Activated naive CD8-positive, alpha-beta T cell treated with anti-CD3 and anti-CD28 coated beads, Interleukin-2, amount 50 U/mL, for 24 hours (primary cell): ENCODE measurements around the gene TAB3.

Source experiments
- ATAC-seq: fragments of 150-1000 bp; cut with Tn5 transposase; one replicate; pipeline ENCODE4 v1.10.0; 2021
- DNase-seq: peaks from one replicate; pipeline ENCODE4 v3.0.0; 2021
- H3K27ac Mint-ChIP-seq: one replicate; pipeline ENCODE4 v1.8.0; 2021; ENCODE audit warnings: mild to moderate bottlenecking, mixed read lengths
- H3K27me3 Mint-ChIP-seq: one replicate; pipeline ENCODE4 v1.8.0; 2021; ENCODE audit warnings: mixed read lengths
- H3K36me3 Mint-ChIP-seq: one replicate; pipeline ENCODE4 v1.8.0; 2021; ENCODE audit warnings: low read depth, mixed read lengths
- H3K4me1 Mint-ChIP-seq: one replicate; pipeline ENCODE4 v1.8.0; 2021; ENCODE audit warnings: mixed read lengths
- H3K4me3 Mint-ChIP-seq: one replicate; pipeline ENCODE4 v1.8.0; 2021; ENCODE audit warnings: mild to moderate bottlenecking, moderate library complexity, mixed read lengths
- H3K9me3 Mint-ChIP-seq: one replicate; pipeline ENCODE4 v1.8.0; 2021; ENCODE audit warnings: mixed read lengths

TAB3 gene

DNA sequence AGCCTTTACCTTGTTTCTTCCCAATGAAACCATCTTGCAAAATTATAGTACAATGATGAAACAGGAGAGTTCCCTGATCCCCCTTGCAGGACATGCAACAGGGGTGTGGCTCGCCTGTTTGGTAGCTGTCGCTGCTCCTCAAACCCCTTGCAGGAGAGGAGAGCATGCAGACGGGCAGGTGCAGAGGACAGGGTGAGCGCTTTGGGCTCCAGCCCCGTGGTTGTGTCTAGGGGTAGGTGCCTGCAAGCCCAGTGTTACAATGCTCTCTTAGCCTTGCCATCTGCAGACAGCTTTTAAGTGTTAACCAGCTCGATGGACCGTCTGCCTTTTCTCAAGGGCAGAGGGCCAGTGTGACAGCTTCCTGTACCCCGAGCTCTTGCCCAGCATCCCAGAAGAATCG is 102.0 kb downstream of the TAB3 start:
- no peak overlapping the region for H3K4me3 Mint-ChIP-seq
- no peak for DNase-seq
- peaks cover 2% of the 10 kb centered on the region for H3K36me3 Mint-ChIP-seq
- H3K9me3 Mint-ChIP-seq, result no peaks in the 10 kb centered on the region
- H3K27ac Mint-ChIP-seq, result no peak overlapping the region
- ATAC-seq, result no peak
- H3K4me1 Mint-ChIP-seq, result peaks cover 9% of the 10 kb centered on the region
- H3K27me3 Mint-ChIP-seq, result no peaks in the 10 kb centered on the region

DNA sequence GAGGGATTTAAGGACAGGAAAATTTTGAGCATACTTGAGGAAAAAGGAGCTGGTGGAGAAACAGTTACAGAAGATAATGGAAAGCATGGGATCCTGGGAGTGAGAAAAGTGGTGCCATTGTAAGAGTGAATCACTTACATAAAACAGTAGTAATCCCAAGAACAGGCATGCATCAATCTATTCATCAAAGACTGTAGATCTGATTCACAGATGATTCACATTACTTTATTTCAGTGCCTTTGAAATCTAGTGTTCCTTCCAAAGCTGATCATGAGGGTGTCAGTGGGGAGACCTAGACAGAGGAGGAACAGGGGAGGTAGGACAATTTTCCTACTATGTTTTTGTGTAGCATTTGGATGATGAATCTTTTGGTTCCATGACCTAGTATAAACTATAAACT is 102.7 kb downstream of the TAB3 start:
- Mint-ChIP-seq H3K27me3 (no peaks in the 10 kb centered on the region), H3K4me3 (no peak overlapping the region)
- peak; percentile 41 for ATAC-seq

DNA sequence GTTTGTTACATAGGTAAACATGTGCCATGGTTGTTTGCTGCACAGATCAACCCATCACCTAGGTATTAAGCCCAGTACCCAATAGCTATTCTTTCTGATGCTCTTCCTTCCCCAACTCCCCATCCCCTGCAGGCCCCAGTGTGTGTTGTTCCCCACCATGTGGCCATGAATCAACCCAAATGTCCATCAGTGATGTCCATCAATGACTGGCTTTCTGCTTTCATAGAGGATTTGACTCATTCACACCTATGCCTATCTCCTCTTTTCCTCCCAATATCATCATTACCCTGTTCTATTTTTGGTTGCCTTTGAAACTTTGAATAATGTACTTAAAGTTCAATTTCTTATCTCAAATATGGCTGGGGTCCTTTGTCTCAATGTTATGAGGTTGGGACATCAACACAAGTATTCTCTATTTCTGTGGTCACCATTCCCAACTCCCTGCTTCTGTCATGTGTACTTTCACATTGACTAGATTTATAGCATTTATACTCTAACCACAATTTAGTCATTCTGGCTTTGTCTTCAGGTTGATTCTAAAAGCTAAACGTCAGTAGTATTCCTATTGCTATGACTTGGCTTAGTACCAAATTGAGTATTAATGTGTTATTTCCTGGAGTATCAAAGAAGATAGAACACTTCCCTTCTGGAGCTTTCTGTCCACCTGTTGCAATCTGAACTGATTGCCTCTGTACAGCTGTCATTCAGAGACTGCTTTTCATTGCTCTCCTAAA is 107.2 kb downstream of the TAB3 start:
- H3K4me1 Mint-ChIP-seq, result peaks cover 40% of the 10 kb centered on the region
- H3K27me3 Mint-ChIP-seq, result no peaks in the 10 kb centered on the region
- peaks cover 2% of the 10 kb centered on the region for H3K36me3 Mint-ChIP-seq
- ATAC-seq, result peak; percentile 71
- no peak overlapping the region for H3K4me3 Mint-ChIP-seq
- no peak for DNase-seq
- H3K9me3 Mint-ChIP-seq, result no peaks in the 10 kb centered on the region
- H3K27ac Mint-ChIP-seq, result peak overlapping the region; percentile 83

More for the DNA sequence above, 102.7 kb downstream of the TAB3 start:
- H3K9me3 Mint-ChIP-seq, result no peaks in the 10 kb centered on the region
- H3K27ac Mint-ChIP-seq, result no peak overlapping the region
- H3K4me1 Mint-ChIP-seq, result peaks cover 15% of the 10 kb centered on the region
- peaks cover 2% of the 10 kb centered on the region for H3K36me3 Mint-ChIP-seq
- no peak for DNase-seq

DNA sequence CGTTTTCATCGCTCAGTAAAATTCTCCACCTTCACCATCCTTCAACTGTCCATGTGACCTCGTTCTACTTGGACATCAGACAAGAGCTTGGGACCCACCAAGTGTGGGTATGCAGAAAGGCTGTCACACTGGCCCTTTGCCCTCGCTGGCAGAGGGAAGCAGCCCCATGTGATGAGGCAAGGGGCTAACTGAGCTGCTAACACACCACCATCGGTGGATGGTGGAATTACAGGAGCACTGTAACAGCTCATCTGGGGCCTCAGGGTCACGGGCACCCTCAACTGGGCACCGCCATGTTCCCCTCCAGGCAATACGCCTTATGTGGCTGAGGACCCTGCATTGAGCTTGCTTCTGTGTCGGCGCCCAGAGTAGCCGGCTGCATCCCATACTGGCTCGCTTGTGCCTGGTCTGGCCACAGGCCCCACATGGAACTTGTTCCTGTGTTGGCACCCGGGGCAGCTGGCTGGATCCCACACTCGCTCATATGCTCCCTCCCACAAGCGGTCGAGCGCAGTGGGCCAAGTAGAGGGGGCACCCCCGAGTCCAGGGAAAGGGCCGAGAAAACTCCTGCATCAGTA is 109.5 kb downstream of the TAB3 start:
- H3K36me3 Mint-ChIP-seq, result peaks cover 2% of the 10 kb centered on the region
- H3K9me3 Mint-ChIP-seq, result no peaks in the 10 kb centered on the region
- peak overlapping the region; percentile 52 for H3K27ac Mint-ChIP-seq
- no peaks in the 10 kb centered on the region for H3K27me3 Mint-ChIP-seq
- peaks cover 43% of the 10 kb centered on the region for H3K4me1 Mint-ChIP-seq
- ATAC-seq (no peak), DNase-seq (no peak)
- no peak overlapping the region for H3K4me3 Mint-ChIP-seq

DNA sequence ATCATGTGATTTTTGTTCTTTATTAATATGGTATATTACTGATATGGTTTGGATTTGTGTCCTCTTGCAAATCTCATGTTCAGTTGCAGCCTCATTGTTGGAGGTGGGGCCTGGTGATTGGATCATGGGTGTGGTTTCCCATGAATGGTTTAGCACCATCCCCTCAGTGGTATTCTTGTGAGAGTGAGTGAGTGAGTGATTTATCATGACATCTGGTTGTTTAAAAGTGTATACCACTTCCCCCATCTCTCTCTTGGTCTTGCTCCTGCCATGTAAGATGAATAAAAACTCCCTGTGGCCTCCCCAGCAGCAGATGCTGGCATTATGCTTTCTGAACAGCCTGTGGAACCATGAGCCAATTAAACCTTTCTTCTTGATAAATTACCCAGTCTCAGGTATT is 111.5 kb downstream of the TAB3 start:
- H3K4me3 Mint-ChIP-seq, result no peak overlapping the region
- peaks cover 2% of the 10 kb centered on the region for H3K36me3 Mint-ChIP-seq
- ATAC-seq (peak; percentile 62), DNase-seq (no peak)
- H3K27ac Mint-ChIP-seq, result no peak overlapping the region
- H3K4me1 Mint-ChIP-seq, result peaks cover 42% of the 10 kb centered on the region
- peaks cover 7% of the 10 kb centered on the region for H3K27me3 Mint-ChIP-seq
- H3K9me3 Mint-ChIP-seq, result no peaks in the 10 kb centered on the region
